RKO (cell line): ENCODE results near the gene SLC25A4.
"Not testable (repeated sequence)": the region's sequence is repeated elsewhere in the genome, so short reads cannot be mapped to it uniquely, and the experiment has no call there.

Experiments used
- DNase-seq: peaks from one replicate; pipeline ENCODE4 v3.0.0-alpha.2; 2016; ENCODE audit warnings: low spot score

The SLC25A4 gene

DNA sequence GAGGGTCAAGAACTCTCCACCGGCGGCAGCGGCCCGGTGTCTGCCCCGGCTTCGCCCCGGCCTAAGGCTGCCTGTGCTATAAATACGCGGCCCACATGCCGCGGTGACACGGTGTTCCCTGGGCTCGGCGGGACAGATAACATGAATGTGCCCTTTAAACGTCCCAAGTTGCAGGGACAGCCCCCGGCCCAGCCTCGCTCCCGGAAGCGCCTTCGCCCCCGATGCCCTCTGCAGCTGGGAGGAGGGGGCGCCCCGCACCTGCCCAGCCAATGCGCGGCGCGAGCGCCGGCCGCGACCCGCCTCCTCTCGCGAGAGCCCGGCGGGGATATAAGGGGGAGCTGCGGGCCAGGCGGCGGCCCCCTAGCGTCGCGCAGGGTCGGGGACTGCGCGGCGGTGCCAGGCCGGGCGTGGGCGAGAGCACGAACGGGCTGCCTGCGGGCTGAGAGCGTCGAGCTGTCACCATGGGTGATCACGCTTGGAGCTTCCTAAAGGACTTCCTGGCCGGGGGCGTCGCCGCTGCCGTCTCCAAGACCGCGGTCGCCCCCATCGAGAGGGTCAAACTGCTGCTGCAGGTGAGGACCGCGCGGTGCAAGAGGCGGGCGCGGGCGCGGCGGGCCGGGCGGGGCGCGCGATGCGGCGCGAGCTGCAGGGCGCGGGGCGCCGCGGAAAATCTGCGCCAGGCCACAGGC, at the start of gene SLC25A4:
Gene SLC25A4, plus strand, starts transcription at position 355 of the 689 bp plus-strand sequence. Its CDS starts 107 bp downstream, at position 462.
- peak; percentile 88 for DNase-seq

DNA sequence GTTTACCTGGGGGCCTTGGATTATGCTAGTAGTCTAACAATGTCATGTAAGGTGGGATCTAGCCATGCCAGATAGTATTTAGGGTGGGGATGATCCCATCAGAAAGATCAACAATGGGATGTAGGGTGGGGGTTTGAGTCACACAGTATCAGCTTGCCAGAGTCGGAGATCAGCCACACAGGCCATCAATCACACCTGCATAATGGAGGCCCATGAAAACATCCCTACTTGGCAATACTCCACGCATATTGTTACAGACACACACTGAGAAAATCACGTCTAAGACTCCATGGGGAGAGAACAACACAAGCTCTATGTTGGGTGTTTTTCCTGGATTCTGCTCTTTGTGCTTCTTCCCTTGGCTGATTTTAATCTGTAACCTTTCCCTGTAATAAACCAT, 49.5 kb upstream of the SLC25A4 start:
- DNase-seq, result no peak

DNA sequence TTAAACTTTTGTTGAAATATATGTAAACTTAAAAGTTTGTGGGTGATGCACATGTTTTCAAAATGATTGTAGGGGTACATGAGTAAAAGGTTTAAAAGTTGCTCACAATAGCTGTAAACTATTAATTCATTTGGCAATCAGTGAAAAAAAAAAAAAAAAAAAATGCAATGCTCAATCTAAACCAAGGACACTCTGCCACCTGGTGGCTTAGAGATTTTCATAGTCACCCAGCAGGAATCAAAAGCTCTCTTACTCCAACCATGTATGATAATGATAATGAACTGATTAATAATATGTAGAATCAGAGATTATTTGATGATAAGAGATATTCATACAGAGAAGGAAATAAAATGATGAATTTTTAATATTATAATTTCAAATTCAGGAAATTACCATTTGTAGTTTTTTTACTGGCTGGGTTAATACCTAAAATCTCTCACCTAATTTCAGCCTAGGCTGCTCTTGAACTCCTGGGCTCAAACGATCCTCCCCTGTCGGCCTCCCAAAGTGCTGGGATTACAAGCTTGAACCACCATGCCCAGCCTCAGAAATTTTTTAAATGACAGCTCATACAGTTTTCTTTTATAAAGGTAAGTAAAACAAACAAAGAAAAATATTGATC, 46.9 kb upstream of the SLC25A4 start:
- DNase-seq, result peak; percentile 62

DNA sequence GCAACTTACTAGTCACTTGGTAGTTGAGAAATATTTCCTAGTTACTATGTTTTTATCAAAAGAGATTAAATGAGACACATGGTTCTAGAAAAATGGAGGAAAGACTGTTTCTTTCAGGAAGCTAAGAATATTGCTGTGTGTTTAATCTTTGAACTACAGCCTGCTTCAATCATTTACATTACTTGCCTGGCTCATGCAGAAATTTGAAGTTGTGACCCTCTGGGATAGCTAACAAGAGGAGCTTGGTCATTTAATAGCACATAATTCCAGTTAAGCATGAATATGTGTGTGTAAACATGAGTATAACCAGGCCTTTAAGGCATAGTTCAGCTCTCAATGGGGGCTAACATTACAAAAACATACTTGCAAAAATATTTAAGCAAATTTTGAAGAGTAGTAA, 44.6 kb upstream of the SLC25A4 start:
- no peak for DNase-seq

DNA sequence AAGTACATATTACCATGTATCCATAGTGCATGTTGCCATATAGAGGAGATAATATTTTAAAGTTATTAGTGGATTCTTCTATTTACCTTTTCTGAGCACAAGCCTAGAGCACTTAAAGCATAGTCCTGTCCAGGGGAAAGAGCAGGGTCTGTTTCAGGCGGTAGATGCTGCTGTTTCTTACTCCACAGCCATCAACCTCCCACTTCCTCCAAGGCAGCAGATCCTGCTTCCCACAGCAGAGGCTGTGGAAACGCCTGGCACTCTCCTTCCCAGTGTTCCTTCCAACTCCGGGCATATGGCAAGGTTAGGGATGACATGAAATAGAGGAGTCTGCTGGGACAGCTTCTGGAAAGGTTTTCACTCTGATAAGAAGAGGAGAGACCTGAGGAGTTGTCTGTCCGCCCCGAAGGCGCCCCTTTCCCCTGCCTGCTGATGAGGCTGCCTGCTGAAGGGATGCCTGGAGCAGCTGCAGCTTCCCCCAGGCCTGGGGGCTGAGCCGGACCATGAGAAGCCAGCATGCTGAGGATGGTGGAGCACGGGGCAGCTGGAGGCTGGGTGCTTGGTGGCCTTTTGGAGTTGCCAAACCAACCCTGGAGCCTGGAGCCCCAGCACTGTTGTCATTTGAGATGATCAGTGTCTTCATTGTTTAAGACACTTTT, 43.9 kb upstream of the SLC25A4 start:
- no peak for DNase-seq

DNA sequence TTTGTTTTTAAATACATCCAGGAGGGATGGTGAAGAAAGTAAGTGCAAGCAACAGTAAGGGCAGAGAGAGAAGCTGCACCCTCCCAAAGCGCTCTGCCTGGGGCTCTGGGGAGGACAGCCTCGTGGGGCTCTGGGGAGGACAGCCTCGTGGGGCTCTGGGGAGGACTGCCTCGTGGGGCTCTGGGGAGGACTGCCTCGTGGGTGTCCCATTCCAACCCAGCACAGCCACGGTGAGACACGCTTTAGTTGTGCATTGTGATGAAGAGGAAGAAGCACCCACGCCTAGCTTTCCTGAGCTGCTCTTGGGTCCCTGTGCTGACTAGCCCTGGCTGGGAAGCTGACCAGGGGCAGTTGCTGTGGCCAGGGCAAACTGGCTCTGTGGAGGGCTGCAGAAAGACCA, 43.1 kb upstream of the SLC25A4 start:
- no peak for DNase-seq

DNA sequence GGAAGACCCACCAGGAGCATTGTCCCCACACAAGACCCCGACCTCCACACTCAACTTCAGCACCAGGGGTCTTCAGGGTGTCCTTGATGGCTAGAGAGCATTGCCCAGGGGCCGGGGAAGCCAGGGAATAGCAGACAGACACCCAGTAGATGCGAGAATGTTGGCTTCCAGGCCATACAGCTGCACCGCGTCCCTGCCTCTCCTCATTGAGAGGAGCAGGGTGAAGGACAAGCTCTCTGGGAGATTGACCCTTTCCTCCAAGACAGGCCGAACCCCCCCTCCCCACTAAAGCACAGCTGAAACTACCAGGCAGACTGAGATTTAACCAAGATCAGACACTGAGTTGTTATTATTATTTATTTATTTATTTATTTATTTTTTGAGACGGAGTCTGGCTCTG, 42.6 kb upstream of the SLC25A4 start:
- DNase-seq, result no peak

DNA sequence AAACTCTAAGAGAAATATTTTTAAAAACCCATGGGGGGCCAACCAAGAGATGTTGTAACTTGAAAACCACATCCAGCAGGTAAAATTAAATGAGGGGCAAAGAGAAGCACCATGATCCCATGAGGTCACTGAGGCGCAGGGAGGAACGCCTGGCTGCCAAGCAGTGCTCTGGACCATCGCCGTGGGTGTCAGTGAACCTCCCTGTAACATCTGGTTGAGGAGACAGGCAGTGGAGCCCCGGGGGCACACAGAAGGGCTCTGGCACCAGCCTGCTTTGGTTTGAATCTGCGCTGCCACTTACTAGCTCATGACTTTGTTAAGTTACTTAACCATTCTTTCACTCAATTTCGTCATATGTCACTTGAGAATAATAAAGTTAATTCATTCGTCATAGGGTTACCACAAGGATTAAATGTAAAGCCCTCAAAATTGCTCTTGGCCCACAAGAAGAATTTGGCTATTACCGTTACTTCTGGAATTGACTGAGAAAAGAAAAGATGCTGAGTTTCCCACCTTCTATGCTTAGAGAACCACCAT, 41.6 kb upstream of the SLC25A4 start:
- DNase-seq, result no peak

DNA sequence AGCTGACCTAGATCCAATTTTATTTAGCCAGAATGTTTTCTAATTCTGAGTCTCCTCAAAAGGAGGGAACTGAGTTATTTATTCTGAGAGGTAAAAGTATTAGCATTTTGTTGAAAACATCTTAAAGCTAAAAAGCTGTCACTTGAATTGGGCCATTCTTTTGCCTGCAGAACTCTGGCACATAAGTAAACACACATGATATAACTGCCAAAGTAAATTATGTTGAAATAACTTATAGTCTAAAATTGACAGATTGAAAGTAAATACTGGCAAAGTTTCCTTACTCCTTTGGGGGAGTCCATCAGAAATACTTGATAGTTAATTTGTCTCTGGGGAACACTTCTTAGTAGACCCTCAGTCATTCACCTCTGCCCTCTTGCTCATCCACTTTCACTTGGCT, 38.3 kb upstream of the SLC25A4 start:
- DNase-seq, result no peak

DNA sequence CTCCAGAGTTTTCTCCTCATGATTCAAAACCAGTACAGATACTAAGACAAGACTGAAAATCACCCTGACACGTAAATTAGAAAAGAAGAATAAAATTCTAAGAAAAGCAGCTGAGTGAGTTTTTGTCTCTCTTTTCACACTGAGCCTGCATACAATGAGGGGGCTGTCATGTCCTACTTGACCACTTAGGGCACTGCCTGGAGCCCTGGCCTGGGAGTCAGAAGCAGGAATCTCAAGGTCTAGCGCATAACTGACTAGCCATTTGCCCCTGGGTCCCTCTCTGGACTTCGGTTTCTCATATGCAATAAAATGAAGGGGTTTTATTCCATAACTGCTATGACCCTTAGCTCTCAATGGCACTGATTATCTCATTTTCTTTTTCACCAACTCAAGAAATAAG, 36.7 kb upstream of the SLC25A4 start:
- no peak for DNase-seq

DNA sequence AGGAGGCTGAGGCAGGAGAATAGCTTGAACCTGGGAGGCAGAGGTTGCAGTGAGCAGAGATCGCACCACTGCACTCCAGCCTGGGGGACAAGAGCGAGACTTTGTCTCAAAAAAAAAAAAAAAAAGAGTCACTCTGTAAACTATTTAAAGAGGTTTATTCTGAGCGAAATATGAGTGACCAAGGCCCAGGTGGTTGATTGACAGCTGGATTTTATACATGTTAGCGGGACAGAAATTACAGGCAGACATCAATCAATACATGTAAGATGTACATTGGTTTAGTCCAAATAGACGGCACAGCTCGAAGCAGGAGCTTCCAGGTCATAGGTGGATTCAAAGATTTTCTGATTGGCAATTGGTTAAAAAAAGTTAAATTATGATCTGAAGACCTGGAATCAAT, 35.5 kb upstream of the SLC25A4 start:
- not testable (repeated sequence) for DNase-seq

DNA sequence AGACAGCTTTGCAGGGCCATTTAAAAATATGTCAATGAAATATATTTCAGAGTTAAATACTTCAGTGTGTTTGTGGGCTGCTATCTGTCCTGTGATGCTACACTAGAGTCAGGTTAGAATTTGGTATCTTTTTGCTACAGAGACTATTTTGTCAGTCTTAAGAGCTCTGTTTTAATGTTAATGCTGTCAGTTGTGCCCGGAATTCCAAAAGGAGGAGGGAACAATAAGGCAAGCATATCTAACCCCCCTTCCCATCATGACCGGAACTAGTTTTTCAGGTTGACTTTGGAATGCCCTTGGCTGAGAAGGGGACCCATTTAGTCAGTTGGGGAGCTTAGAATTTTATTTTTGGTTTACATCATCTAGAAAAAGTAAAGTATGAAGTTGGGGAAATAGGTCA, 34.9 kb upstream of the SLC25A4 start:
- DNase-seq, result no peak

DNA sequence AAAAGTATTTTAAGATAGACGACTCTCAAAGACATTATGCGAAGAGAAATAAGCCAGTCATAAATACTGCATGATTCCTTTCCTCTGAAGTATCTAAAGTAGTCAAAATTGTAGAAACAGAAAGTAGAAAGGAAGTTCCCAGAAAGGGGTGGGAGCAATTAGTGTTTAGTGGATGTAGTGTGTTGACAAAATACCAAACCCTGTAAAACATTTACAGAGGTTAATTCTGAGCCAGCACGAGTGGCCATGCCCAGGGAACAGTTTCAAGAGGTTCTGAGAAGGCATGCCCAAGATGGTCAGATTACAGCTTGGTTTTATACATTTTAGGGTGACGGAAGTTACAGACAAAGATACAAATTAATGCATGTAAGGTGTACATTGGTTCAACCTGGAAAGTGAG, 34.4 kb upstream of the SLC25A4 start:
- no peak for DNase-seq

DNA sequence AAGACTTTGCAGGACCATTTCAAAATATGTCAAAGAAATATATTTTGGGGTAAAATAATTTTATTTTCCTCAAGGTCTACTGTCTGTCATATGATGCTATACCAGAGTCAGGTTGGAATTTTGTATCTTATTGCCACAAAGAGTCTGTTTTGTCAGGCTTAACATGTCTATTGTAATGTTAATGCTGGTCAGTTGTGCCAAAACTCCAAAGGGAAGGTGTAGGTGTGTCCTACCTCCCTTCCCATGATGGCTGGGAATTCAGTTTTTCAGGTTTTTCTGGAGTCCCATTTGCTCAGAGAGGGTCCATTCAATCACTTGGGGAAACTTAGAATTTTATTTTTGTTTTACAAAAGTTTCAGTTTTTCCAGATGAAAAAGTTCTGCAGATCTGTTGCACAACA, 33.3 kb upstream of the SLC25A4 start:
- no peak for DNase-seq

DNA sequence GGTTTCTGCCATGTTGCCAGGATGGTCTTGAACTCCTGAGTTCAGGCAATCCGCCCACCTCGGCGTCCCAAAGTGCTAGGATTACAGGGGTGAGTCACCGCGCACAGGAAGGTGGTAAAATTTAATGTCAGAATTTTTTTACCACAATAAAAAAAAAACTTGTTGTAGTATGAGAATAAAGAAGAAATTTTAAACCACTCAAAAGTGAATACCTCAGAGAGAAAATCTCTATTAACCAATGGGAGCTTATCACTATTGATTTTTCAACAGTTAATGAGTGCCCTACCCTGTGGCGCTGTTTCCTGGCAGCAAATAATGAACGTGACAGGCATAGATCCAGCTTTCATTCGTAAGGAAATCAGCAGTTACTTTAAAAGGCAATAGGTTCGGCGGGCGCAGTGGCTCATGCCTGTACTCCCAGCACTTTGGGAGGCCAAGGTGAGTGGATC, 32.7 kb upstream of the SLC25A4 start:
- DNase-seq, result no peak

DNA sequence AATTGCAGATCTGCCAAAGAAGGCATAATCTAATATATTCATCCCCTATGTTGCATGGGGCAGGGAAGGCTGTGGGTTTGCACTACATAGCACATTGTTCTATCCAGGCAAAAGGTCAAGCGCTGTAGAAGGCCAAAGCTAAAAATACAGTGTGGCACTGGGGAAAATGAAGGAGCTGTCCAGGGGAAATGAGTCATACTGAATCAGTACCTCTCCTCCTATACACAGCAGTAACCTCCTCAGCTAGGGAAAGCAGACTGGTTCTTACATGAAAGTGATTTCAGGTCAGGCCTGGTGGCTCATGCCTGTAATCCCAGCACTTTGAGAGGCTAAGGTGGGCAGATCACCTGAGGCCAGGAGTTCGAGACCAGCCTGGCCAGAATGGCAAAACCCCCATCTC, 31.0 kb upstream of the SLC25A4 start:
- peak; percentile 93 for DNase-seq

DNA sequence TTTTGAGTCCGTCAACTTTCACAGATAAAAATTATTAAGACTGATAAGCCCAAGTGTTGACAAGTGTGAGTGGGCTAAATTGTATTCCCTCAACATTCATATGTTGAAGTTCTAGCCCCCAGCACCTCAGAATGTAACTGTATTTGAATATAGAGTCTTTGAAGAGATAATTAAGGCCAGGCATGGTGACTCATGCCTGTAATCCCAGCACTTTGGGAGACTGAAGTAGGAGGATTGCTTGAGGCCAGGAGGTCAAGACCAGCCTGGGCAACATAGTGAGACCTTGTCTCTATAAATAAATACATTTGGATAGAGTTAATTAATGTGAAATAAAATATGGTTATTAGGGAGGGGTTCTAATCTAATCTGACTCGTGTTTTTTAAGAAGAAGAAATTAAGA, 29.7 kb upstream of the SLC25A4 start:
- DNase-seq, result no peak

DNA sequence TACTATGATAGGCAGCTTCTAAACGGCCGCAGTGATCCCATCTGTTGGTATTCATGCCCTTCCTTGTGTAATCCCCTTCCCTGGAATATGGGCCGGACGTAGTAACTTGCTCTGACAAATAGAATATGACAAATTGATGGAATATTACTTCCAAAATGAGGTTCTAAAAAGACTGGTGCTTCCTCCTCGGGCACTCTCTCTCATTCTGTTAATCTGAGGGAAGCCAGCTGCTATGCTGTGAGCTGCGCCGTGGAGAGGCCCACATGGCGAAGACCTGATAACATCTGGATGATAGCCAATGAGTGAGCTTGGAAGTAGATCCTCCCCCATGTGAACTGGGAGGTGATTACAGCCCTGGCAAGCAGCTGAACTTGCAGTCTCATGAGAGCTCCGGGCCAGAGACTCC, 27.2 kb upstream of the SLC25A4 start:
- no peak for DNase-seq

DNA sequence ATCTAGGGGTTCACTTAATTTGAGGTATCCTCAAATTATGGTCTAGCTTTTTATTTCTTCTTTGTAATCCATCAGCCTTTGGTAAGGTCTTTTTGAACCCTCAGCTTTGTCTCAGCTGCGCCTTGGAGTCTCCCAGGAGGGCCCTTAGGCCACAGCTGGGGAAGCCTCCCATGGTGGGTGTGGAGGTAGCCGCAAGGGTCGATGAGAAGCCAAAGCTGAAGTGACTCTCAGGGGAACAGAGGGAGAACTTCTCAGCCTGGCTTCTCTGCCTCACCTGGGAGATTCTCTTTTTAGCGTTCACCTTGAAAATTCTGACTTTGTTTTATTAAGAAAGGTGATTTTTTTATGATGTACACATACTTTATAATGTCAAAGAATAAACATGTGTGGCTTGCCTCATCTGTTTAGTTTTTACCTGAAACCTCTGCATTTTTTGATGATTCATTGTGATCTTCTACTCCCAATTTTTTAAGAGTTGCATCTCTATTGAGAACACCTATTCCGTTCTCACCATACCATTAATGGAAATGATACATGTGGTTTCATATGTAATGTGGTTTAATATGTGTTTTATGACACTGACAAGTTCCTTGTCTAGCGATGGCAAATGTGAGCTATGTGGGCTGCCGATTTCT, 25.6 kb upstream of the SLC25A4 start:
- DNase-seq, result no peak

DNA sequence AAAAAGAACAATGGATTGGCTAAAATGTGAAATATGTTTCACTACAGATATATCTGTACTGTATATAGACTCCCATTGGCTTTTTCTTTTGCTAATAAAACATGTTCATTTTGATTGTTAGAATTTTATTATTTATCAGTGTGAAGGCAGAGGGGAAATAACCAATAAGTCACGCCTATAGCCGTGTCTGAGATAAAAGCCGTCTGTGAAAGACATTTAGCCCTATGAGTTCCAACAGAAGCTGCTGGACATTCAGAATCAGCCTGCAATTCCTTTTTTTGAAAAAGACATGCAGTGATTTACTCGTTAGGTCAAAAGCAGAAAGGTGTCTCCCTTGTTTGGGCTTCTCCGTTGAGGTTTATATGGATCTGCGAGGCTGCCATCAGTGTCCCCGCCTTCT, 24.2 kb upstream of the SLC25A4 start:
- no peak for DNase-seq

DNA sequence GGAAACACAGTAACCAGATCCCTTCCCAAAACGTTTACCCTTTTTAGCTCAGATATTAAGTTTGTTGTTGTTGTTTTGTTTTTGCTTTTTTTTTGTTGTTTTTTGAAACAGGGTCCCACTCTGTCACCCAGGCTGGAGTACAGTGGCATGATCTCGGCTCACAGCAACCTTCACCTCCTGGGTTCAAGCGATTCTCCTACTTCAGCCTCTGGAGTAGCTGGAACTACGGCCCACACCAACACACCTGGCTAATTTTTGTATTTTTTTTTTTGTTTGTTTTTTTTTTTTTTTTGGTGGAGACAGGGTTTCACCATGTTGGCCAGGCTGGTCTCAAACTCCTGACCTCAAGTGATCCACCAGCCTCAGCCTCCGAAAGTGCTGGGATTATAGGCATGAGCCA, 23.6 kb upstream of the SLC25A4 start:
- DNase-seq, result not testable (repeated sequence)

DNA sequence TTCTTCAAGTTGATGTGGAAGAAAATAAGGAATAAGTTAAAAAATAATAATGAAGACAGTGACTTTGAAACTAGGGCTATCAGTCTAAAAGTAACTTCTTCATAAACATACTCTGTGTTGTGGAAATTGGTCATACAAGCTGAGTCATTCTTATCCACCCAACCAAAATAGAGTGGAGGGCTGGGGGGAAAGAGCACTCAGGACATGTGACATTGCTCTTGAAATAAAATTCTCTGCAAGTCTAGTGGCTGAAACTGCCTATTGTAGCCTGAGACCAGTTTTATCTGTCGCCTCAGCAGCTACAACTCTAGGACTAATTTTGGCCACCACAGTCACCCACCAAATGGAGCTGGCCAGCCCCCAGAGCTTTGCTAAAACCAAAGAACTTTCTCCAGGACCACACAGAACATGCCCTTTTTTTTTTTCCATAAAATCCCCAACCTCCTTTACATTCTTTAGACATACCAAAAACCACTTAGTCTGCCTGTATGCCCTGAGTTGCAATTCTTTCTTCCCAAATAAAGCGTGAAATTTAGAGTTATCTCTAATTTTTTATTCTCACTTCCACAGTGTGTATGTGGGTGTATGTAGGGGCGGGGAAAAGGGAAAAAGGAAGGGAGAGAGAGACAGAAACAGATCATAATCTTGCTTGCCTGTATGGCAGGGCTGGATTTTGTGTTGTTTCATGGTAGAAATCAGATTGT, 23.0 kb upstream of the SLC25A4 start:
- DNase-seq, result no peak
